MM.1S (cell line): ENCODE measurements around the gene GAL.

Source experiments
- EZH2 ChIP-seq: fragments of 300-600 bp; sonication (generic); optimal IDR thresholded peaks from 2 replicates; pipeline ENCODE3; 2017; ENCODE audit warnings: low read depth, mild to moderate bottlenecking, antibody characterized with exemption, low read length, mixed read lengths
- EZH2phosphoT487 ChIP-seq: fragments of 300-600 bp; sonication (generic); IDR thresholded peaks from 2 replicates; pipeline ENCODE4 v1.6.1; 2018; ENCODE audit warnings: antibody characterized with exemption, low read length
- TF ChIP-seq, protein P1 (sequence below): fragments of 300-600 bp; sonication (generic); IDR thresholded peaks from 2 replicates; pipeline ENCODE4 v1.5.1; 2016; ENCODE audit warnings: antibody characterized with exemption, low read length, mixed read lengths

DNA sequence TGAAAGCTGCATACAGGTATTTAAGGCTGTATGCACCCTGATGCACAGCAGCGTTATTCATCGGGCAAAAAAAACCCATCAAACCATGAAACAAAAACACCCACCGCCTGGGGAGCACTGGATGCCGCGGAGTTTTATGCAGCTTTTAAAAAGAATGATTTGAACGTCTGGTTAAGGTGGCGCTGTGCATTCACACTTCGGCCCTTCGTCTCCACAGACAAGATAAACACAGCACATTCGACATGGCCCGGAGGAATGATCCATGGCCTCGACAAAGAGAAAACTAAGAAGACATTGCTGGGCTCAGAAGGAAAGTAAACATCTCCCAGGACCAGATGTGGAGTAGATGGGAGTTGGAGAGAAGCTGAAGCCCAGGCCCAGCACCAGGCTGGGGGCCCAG lies 40.8 kb upstream of the GAL start:
- TF ChIP-seq, protein P1, sequence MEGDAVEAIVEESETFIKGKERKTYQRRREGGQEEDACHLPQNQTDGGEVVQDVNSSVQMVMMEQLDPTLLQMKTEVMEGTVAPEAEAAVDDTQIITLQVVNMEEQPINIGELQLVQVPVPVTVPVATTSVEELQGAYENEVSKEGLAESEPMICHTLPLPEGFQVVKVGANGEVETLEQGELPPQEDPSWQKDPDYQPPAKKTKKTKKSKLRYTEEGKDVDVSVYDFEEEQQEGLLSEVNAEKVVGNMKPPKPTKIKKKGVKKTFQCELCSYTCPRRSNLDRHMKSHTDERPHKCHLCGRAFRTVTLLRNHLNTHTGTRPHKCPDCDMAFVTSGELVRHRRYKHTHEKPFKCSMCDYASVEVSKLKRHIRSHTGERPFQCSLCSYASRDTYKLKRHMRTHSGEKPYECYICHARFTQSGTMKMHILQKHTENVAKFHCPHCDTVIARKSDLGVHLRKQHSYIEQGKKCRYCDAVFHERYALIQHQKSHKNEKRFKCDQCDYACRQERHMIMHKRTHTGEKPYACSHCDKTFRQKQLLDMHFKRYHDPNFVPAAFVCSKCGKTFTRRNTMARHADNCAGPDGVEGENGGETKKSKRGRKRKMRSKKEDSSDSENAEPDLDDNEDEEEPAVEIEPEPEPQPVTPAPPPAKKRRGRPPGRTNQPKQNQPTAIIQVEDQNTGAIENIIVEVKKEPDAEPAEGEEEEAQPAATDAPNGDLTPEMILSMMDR, result peak; percentile 17; the same call in 1 of the 2 replicates
- TF ChIP-seq EZH2, result no peak
- TF ChIP-seq EZH2phosphoT487, result no peak
